HepG2 (cell line): ENCODE measurements around the gene VPS18. TPM values are rescaled to one million over a fixed set of nuclear protein-coding genes. Genes with fewer than 3 reads are reported as not detected.

ENCODE experiments used
- ATF1 ChIP-seq: IDR thresholded peaks from 2 replicates; pipeline ENCODE4 v1.6.1; 2016; ENCODE audit warnings: mild to moderate bottlenecking, control low read depth
- DBP ChIP-seq: sonication (generic); formaldehyde crosslinking; IDR thresholded peaks from 2 replicates; pipeline ENCODE4 v1.4.0; 2020; ENCODE audit warnings: missing genetic modification reagents; ENCODE audit errors: not compliant biosample characterization
- FOXM1 ChIP-seq: sonication (generic); formaldehyde crosslinking; IDR thresholded peaks from 2 replicates; pipeline ENCODE4 v1.5.0; 2020; ENCODE audit warnings: missing genetic modification reagents
- JUN ChIP-seq: sonication (generic); formaldehyde crosslinking; IDR thresholded peaks from 2 replicates; pipeline ENCODE4 v1.4.0; 2020; ENCODE audit warnings: mild to moderate bottlenecking, missing genetic modification reagents
- KDM5A ChIP-seq: fragments of 200-600 bp; sonication (generic); IDR thresholded peaks from 2 replicates; pipeline ENCODE4 v1.7.0; 2018; ENCODE audit warnings: antibody characterized with exemption, mild to moderate bottlenecking, low read length, borderline replicate concordance
- MAFK ChIP-seq, 2 experiments: IDR thresholded peaks in 1 of 2; conservative IDR thresholded peaks in 1 of 2; 2 replicates each; pipeline ENCODE4 v1.6.1; 2011; ENCODE audit warnings: improper control_type of control experiment in 2 of 2, low read length in 2 of 2
- PBX3 ChIP-seq: sonication (generic); formaldehyde crosslinking; IDR thresholded peaks from 2 replicates; pipeline ENCODE4 v1.8.1; 2023; ENCODE audit warnings: missing genetic modification reagents, inconsistent platforms, borderline replicate concordance
- PITX1 ChIP-seq: sonication (generic); formaldehyde crosslinking; IDR thresholded peaks from 2 replicates; pipeline ENCODE4 v1.5.1; 2020; ENCODE audit warnings: mild to moderate bottlenecking, missing genetic modification reagents
- THAP9 ChIP-seq: sonication (generic); formaldehyde crosslinking; IDR thresholded peaks from 2 replicates; pipeline ENCODE4; 2020; ENCODE audit warnings: missing genetic modification reagents, mild to moderate bottlenecking, borderline replicate concordance
- U2AF1 ChIP-seq: fragments of 200-400 bp; formaldehyde crosslinking; optimal IDR thresholded peaks from 2 replicates; pipeline ENCODE3; 2017; ENCODE audit warnings: mild to moderate bottlenecking, low read depth, low read length
- UBTF ChIP-seq: sonication (generic); formaldehyde crosslinking; IDR thresholded peaks from 2 replicates; pipeline ENCODE4 v1.4.0; 2020; ENCODE audit warnings: mild to moderate bottlenecking, missing genetic modification reagents
- ZBTB42 ChIP-seq: sonication (generic); formaldehyde crosslinking; IDR thresholded peaks from 2 replicates; pipeline ENCODE4 v1.5.0; 2020; ENCODE audit warnings: mild to moderate bottlenecking, missing genetic modification reagents
- ZFP36 ChIP-seq: fragments of 150-350 bp; IDR thresholded peaks from 2 replicates; pipeline ENCODE4 v1.6.1; 2018; ENCODE audit warnings: borderline replicate concordance, low read length, low read depth; ENCODE audit not compliant: partially characterized antibody
- ZFP36L1 ChIP-seq: sonication (generic); formaldehyde crosslinking; IDR thresholded peaks from 2 replicates; pipeline ENCODE4 v1.8.0; 2022; ENCODE audit warnings: mild to moderate bottlenecking, missing genetic modification reagents, moderate library complexity
- ZNF101 ChIP-seq: sonication (generic); formaldehyde crosslinking; IDR thresholded peaks from 2 replicates; pipeline ENCODE4 v1.4.0; 2020; ENCODE audit warnings: mild to moderate bottlenecking, low read depth, missing genetic modification reagents, borderline replicate concordance
- ZNF44 ChIP-seq: sonication (generic); formaldehyde crosslinking; IDR thresholded peaks from 2 replicates; pipeline ENCODE4 v1.5.1; 2020; ENCODE audit warnings: mild to moderate bottlenecking, missing genetic modification reagents
- ZNF670 ChIP-seq: sonication (generic); formaldehyde crosslinking; IDR thresholded peaks from 2 replicates; pipeline ENCODE4 v1.8.0; 2022; ENCODE audit warnings: mild to moderate bottlenecking, missing genetic modification reagents, borderline replicate concordance
- ZNF672 ChIP-seq: sonication (generic); formaldehyde crosslinking; IDR thresholded peaks from 2 replicates; pipeline ENCODE4 v1.8.1; 2022; ENCODE audit warnings: missing genetic modification reagents
- ZNF710 ChIP-seq: sonication (generic); formaldehyde crosslinking; IDR thresholded peaks from 2 replicates; pipeline ENCODE4 v1.5.0; 2020; ENCODE audit warnings: mild to moderate bottlenecking, missing genetic modification reagents, borderline replicate concordance
- polyA plus RNA-seq, 8 experiments: library from polyadenylated mRNA; depleted of rRNA in 3 of 8; stranded (reverse) in 7 of 8; unstranded in 1 of 8; fragments of >200 nt; fragmentation: Illumina TruSeq in 4 of 8; extraction: Trizol in 4 of 8; gene quantifications; 2 replicates each; pipeline versions ENCODE4 v1.2.1 to v1.2.3, GENCODE V29; 2011 to 2016; ENCODE audit warnings: low read depth in 4 of 8, missing spikeins in 1 of 8, mixed read lengths in 1 of 8; ENCODE audit not compliant: insufficient read depth in 1 of 8
- total RNA-seq, 5 experiments: library from RNA; depleted of rRNA; stranded (reverse); fragments of >200 nt; fragmentation: Illumina TruSeq; extraction: Trizol; gene quantifications; 2 replicates each; pipeline ENCODE4 v1.2.3, GENCODE V29; 2016; ENCODE audit warnings: low read depth in 1 of 5

Gene VPS18
- total and polyA plus RNA-seq, 2 of the 13 experiments (the other 11 are each of a cell fraction or from before 2014, with no cell fraction given) = 5.8 to 17.0 TPM

- no peak for TF ChIP-seq ZNF670 (CRISPR knock-in tag)
- TF ChIP-seq FOXM1 = no peak
- no peak for TF ChIP-seq ZNF44 (CRISPR knock-in tag)
- TF ChIP-seq DBP (CRISPR knock-in tag) = no peak
- 0 out of 2 replicates have a peak, but pooled peaks have one; percentile 22 for TF ChIP-seq PITX1 (CRISPR knock-in tag)
- TF ChIP-seq ZNF710 (CRISPR knock-in tag) = no peak; the same call in 1 of the 2 replicates
- TF ChIP-seq ZNF672 = no peak
- TF ChIP-seq MAFK (conservative IDR thresholded peaks at IDR 0.05 in 1 of 2, IDR thresholded peaks at IDR 0.05 in 1 of 2; ENCODE audit: low read length in 2 of 2) = no peak
- no peak for TF ChIP-seq ZFP36
- no peak for TF ChIP-seq ZNF101 (CRISPR knock-in tag)
- no peak for TF ChIP-seq ZFP36L1 (CRISPR knock-in tag)
- TF ChIP-seq U2AF1 = peak; percentile 86
- TF ChIP-seq ZBTB42 (CRISPR knock-in tag) = peak; percentile 79; the same call in 1 of the 2 replicates
- peak; percentile 63; the same call in 1 of the 2 replicates for TF ChIP-seq THAP9 (CRISPR knock-in tag)
- peak; percentile 79 for TF ChIP-seq UBTF
- no peak for TF ChIP-seq JUN
- TF ChIP-seq PBX3 (CRISPR knock-in tag) = peak; percentile 66; the same call in 1 of the 2 replicates
- TF ChIP-seq KDM5A = no peak
- no peak for TF ChIP-seq ATF1
Observed at GRCh38 chr15:40906091-40906990, 12.1 kb downstream of the VPS18 start (continued).
